Stimulated activated CD8-positive, alpha-beta memory T cell treated with anti-CD3 and anti-CD28 coated beads, Interleukin-2, amount 100 ng/mL, for 1 hour (primary cell): ENCODE data around the gene ANO2.

Experiments used
- DNase-seq, 2 donors: peaks; one replicate each; pipeline ENCODE4 v3.0.0-alpha.2; 2020; ENCODE audit warnings: low read depth in 2 of 2

Gene ANO2

DNA sequence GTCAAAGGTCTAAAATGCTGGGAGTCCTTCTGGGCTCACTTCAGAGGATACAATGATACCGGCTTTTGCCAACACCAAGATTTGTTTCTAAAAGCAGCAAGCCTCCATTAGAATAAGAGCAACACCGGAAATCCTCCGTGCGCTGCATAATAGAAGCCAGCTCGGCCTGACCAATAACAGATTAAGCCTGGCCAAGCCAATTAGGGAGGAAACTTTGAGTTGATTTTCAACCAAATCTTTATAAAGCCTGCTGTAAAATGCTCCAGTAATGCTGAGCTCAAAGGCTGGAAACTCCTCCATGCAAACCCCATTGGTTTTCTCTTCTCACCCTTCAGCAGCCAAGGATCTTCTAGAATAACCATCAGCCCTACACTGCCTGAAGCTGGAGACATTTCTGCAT lies 363.0 kb downstream of the ANO2 start:
- DNase-seq = no peak

DNA sequence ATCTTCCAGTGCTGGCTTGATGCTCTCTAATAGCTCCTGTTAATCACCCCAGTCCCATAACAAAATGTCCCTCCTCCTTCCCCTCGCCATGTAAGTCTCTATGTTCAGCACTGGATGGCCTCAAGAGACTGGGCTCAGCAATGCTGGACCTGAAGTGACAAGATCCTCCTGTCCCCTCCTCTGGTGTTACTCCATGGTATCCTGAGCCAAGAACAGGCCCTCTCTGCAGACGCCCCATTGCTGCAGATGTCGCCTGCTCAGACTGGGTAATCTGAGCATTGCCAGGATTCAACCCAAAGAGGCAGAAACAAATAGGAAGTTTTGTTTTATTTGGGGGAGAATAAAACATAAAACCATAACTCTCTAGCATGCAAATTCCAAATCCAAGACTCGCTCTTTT lies 363.4 kb downstream of the ANO2 start:
- DNase-seq = no peak

DNA sequence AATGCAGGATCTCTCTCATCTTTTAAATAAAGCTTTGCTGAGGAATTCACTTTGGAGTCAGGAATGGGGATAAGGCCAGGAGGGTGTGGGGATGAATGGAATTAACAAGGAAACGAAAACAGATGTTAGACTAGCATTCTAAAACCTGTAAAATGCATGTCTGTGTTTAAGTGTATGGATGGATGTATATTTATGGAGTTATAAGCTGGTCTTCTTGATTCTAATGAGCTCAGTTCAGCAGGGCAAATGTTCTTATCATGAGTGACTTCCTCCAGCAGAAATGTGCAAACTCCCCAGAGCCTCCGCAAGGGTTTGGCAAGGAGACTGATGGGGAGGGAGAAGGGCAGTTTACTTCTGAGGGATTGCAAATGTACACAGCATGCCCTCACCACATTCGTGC lies 364.0 kb downstream of the ANO2 start:
- no peak for DNase-seq

DNA sequence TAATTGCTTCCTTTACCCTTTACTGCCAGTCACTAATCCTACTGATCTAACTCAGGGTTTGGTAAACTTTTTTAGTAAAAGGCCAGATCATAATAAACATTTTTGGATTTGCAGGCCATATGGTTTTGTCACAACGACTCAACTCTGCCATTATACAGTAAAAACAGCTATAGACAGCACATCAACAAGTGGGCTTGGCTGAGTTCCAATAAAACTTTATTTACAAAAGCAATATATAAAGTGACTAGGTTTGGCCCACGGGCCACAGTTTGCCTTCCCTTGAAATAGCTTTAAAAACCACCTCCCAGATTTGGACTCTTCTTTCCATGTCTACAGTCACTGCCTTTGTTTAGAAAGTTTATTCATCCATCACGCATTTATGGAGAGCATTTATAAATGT lies 366.3 kb downstream of the ANO2 start:
- no peak for DNase-seq

DNA sequence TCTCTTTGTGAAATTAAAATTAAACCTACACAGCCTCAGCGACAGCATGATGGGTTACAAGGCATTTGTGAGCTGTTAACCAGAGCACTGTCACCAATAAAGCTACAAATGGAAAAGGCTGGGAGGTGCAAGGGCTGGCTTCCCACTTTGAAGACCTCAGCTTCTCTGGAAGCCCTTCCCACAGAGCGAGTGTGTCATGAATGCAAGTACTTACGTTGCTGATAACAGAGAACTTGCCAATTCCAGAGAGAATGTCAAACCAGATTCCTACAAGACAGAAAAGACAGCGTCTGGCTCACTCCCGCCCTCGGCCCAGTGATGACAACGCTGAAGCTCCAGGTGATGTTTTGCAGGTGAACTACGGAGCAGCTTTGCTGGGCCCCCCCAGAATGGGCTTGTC lies 367.3 kb downstream of the ANO2 start:
- no peak for DNase-seq

DNA sequence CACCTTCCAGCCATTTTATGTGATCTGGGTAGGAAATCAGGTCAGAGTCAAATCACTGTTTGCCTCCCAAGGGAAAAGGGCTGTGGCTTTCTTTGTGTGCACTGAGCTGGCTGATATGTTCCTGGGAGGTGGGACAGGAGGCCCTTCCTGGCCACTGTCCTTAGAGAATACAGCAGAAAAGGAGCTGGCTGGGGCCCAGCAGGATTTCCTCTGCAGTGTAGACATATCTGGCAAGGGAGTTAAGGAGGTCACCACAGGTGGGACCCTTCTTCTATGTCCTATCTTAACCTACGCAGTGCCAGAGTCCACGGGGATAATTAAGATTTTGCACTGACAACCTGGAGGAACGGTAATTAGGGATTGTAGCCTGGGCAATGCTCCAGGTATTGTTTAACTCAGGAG lies 367.8 kb downstream of the ANO2 start:
- DNase-seq = no peak

DNA sequence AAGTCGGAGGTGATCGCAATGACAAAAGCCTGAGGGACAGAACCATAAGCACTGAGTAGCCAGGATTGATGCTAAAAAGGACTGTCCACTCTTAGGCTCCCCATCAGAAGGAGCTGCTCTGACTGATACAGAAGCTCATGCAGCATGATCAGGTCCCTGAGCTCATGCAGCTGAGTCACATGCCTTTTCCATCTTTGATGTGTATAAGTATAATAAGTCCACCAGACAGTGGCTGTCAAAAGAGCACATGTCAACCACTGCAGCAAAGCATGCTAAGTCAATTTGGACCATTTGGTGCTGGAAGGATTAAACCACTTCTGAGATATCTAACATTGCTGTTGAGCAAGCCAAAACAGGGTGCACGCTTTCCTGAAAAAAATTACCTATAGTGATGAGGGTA lies 369.1 kb downstream of the ANO2 start:
- DNase-seq = no peak

DNA sequence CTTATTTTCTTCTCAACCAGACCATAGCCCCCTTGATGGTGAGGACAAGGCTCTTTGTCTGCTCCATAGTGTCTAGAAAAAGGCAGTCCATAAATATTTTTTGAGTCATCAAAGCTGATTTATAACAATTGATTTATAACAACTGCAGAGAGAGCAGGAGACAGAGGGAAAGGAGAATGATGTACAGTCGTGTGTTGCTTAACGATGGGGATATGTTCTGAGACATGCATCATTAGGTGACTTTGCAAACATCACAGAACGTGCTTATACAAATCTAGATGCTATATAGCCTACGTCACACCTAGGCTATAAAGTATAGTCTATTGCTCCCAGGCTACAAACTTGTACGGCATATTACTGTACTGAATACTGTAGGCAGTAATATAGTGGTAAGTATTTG lies 369.8 kb downstream of the ANO2 start:
- no peak for DNase-seq

DNA sequence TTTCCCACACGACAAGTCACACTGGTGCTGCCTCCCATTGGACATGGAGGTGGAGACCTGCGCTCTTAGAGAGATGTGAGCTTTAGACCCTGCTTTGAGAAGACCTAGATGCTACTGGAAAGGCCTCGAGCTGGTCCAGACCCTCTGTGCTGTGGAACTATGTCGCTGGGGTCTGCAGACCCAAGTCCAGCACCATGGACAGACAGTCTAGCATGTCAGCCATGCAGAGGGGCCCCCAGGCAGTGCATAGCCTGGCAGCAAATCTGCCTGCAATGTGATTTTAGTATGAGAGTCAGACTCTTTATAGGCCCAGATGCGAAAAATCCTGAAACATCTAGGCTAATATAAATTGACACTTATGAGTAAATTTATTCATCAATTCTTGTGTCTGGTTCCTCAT lies 371.7 kb downstream of the ANO2 start:
- no peak for DNase-seq

DNA sequence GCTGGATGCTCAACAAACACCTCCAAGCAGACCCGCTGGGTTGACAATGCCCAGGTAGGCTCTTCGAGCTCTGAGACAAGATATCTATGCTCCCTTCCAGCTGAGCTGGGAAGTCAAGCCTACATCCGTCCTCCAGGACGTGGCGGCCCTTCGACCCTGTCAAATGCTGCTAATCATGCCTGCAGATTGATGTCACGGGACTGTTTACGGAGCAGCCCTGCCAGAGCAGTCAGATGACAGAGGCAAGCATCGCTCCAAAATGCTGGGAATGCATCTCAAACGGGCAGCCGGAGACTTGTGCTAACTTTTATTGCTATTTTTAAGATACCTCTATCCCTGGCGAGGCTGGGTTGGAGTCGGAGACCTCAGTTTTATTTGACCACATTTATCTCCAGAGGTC lies 373.9 kb downstream of the ANO2 start:
- no peak for DNase-seq

DNA sequence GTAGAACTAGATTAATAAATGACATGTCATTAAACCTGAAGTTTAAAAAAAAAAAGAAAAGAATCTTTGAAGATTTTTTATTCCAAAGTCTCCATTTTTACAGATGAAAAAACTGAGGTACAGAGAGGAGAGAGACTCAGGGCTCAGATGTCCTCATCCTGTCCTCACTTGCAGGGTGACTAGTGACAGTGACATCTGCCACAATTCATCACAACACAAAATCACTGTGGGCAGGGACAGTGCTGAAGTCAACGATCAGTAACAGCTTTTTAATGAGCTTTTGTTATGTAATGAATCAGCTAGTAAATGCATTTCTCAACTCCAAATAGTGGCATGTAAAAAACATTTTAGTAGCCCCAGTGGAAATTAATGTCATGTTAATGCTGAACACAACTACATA lies 374.6 kb downstream of the ANO2 start:
- no peak for DNase-seq

DNA sequence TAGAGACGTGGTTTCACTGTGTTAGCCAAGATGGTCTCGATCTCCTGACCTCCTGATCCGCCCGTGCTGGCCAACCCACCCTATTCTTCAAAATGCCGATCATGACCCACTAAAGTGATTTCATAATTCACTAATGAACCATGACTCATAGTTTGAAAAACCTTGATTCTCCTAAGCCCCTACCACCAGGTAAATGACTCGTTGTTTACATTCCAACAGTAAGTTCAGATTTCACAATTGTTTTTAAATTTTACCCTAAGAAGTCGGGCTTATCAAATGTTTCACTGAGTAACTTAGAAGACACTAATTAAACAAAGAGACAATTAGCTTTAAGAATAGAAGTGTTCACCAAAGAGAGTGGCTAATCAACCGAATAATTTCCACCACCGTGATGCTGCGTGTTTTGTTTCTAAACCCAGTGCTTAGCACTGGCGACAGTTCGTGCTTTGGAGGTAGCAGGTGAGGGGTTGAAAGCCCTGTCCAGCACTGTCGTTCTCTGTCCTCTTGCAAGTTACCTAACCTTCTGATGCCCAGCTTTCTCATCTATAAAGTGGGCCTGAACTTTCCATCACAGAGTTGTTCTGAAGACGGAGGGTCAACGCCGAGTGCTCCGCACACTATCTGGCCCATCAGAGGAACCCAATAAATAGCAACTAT lies 376.6 kb downstream of the ANO2 start:
- DNase-seq = no peak

DNA sequence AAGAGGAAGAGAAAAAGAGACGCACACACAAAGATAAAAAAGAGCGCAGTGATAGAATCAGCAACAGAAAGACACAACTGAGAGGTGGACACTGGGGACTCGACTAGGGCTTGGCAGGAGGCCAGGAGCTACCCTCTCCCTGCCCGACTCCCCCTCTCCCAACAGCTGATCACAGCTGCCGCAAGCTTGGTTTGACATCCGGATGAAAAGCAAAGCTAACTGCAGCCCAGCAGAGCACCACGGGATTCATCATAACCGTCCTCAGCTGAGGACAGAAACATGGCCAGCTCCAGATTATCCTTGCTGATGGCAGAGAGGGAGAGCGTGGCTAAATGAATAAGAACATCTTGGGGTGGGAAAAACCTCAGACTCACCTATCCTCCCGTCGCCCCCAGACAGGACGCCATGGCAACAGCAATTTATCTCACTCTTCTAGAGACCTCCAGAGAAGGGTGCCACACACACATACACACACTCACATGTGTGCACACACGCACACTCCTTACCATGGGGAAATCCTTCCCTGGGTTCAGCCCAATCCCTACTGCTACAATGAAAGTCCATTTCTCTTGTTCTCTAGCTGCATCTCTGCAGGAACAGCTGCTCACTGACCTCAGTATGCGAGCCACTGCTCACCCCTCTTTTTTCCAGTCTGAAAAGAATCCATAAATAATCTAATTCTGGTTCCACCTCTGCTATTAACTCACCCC lies 377.9 kb downstream of the ANO2 start:
- DNase-seq = no peak

DNA sequence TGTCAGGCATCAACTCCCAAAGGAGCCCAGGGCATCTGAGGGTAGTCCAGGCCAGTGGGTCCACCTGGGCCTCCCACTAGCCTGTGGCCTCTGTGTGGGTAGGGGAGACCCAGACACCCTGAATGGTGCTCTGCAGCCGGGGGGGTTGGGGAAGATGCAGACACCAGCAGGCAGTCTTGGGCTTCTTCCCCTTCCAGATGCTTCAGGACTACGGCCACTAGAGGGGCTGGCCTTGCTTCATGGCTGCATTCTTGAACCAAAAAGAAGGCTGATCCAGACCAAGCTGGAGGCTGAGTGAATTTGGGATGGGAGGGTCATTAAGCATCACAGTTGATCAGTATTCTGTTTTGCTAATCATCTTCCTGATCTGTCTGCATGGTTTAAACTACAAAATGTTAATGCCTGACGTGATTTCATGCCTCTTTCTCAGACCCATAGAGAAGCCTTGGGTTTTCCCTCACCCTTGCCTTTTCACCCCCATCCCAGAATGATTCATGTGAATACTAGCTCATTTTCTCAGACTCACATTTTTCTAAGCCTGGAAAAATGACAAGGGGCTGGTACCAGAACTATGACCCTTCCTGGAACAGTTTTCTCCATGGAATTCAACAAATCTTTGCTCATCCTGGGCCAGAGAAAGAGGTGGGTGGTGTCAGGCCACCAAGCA lies 379.0 kb downstream of the ANO2 start:
- DNase-seq = no peak

DNA sequence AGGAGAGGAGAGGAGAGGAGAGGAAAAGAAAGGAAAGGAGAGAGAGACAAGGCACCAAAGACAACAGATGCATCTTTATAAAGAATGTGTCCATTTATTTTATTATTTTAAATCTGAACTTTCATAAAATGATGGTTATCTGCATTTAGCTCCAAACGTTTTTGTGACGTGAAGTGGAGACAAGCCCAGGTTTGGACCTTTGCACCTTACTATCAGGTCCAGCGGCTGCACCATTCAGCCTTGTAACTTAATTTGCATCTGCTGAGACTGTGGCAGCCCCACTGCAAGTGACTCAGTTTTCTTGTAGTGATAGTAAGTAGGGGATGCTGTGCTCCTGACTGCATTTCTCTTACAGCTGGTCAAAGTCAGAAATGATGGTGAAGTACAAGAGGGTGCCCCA lies 382.5 kb downstream of the ANO2 start:
- DNase-seq = no peak

DNA sequence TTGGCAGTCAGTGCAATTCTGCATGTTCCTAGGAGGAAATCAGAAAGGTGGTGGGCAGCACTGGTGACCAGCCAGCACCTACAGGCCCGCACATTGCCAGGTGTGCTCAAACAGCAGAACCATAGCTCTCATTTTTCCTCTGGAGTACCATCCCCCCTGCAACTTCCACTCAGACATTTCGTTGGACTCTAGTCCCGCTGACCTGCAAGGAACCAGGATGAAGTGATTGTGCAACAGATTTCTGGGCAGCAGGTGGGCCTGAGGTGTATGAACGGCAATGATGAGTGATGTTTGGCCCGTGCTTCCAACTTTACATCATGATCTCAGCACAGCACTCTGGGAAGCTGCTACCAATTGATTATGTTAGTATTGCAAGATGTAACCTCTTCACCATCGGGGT lies 383.2 kb downstream of the ANO2 start:
- DNase-seq = no peak

DNA sequence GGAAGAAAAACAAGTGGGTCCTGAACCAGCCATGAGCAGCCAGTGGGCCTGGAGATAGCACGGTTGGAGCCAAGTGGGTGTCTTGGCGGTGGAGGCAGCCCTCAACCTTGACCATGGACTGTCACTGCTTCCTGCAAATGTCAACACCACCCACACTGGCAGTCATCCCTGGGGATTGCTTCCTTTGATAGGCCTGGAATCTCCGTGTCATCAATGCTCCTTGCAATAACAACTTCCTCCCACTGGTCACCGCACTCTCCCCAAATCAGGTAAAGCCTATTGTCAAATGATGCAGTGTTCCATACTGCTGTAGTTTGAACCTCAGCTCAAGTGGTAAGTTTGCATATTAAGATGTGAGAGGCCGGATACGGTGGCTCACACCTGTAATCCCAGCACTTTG lies 384.0 kb downstream of the ANO2 start:
- no peak for DNase-seq

DNA sequence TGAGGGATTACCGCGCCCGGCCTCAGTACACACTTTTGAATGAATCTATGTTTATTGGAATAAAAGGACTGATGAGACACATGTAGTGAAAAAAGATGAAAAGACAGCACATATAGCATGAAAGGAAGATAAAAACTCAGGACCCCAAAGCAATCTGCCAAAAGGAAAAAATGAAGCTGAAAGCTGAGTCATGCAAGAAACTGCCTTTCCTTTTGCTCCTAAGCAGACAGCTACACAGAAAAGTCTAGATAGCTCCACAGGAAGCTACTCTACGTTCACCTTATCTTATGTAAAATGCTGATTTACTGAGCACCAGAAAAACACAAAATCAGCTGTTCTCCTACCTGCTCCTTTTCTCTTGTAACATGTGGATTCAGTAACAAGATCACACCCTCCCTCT lies 384.8 kb downstream of the ANO2 start:
- DNase-seq = no peak

DNA sequence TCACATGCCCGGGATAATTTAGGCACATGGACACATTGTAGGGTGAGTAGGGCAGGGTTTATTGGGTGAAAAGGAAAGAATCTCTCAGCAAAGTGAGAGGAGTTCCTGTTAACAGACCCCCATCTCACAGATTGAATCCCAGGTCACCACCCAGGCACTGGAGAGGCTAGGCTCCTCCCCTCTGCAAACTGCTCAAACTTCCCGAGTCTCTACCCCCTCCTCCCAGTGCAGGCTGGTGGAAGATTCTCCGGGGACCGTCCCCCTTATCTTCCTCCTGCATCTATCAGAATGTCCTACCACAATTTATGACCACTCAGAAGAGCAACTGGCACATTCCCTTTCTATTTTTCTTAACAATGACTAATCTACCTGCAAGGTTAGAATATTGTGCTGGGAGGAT lies 387.2 kb downstream of the ANO2 start:
- DNase-seq = no peak

DNA sequence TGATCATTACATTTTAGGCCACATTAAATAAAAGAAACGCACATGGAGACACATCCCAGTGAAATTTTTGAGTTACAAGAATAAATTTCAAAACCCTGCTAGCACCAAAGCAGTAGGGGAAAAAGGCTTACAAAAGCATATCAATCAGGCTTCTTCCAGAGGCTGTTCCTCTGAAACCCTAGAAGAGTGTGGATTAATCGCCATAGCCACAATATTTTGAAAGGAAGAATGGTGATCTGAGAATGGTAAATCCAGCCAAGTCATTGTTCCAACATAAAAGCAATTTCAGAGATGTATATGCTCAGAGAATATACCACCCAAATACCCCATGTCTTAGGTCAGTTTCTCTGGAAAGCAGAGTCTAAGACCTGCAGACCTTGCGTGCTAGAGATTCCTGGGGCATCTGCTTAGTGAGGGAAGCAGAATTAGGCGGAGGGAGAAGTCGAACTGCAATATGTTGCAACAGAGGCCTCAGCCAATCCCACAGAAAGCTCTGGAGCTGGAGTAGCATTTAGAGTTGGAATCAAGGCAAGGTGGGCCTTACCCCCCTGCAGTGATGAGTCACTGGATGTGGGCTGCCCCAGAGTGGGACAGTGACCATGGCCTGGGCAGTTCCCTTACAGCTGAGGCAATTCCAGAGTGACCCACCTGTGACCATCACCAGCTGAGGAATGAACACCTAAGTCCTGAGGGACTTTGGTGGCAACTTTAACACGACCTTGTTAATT lies 387.9 kb downstream of the ANO2 start:
- DNase-seq = no peak

DNA sequence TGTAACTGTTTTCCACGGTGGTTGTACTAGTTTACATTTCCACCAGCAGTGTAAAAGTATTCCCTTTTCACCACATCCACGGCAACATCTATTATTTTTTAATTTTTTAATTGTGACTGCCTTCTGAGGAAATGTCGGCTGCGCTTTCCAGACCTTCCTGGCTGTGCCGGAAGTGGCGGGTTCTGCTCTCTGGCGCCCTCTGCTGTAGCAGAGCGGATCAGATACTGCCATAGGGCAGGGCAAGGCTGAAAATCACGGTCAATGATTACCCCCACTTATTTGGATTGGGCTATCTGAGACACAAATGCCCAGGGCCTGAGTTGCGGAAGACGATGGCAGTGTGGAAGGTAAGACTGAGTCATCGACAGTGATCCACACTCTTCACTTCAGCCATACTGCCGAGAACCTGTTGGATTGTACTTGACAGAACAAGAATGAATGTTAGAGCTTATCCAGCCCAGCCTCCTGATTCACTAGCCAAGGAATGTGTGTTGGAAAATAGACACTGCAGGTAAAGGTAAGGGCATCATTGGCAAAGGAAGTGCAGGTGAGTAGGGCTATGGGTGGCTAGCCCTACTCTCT lies 388.9 kb downstream of the ANO2 start:
- no peak for DNase-seq

DNA sequence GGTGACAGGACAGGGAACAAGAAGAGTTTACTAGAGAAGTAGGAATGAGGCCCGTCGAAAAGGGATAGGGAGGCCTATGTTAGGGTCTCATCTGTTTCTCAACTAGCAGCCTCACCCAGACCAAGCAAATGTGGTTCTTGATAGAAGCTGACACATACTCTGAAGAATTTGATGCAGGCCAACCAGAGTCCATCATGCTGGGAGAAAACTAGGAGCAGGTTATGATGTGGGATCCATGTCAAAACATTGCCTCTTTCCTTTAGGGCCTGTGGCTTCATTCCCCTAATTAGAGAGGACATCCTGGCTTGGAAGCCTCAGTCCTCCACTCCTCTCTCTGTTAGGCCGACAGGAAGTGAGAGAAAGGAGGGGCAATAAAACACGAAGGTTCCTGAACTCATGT lies 390.3 kb downstream of the ANO2 start:
- DNase-seq = no peak
